Neuronal stem cell (in vitro differentiated cells): ENCODE data around the gene PREB.

Experiments
- DNase-seq: peaks from one replicate; pipeline ENCODE4 v3.0.0-alpha.2; 2013; ENCODE audit warnings: low spot score
- H2AFZ ChIP-seq: one replicate; pipeline ENCODE4 v1.6.1; 2013; ENCODE audit warnings: mild to moderate bottlenecking, low read length, inconsistent platforms
- H2AK5ac ChIP-seq: 2 replicates; pipeline ENCODE4 v1.6.1; 2013; ENCODE audit warnings: low read depth, mild to moderate bottlenecking, inconsistent platforms, low read length, moderate library complexity, mixed read lengths
- H2BK120ac ChIP-seq: 2 replicates; pipeline ENCODE4 v1.6.1; 2013; ENCODE audit warnings: low read depth, mild to moderate bottlenecking, inconsistent platforms, low read length, moderate library complexity, mixed read lengths
- H2BK12ac ChIP-seq: one replicate; pipeline ENCODE4 v1.6.1; 2013; ENCODE audit warnings: low read length, inconsistent platforms
- H2BK15ac ChIP-seq: 2 replicates; pipeline ENCODE4 v1.6.1; 2013; ENCODE audit warnings: mild to moderate bottlenecking, low read length, inconsistent platforms, mixed read lengths
- H2BK5ac ChIP-seq: one replicate; pipeline ENCODE4 v1.6.1; 2013; ENCODE audit warnings: inconsistent platforms, mild to moderate bottlenecking, low read length, moderate library complexity
- H3K14ac ChIP-seq: one replicate; pipeline ENCODE4 v1.6.1; 2013; ENCODE audit warnings: low read length, inconsistent platforms
- H3K18ac ChIP-seq: 2 replicates; pipeline ENCODE4 v1.6.1; 2013; ENCODE audit warnings: low read length, inconsistent platforms
- H3K23ac ChIP-seq: 2 replicates; pipeline ENCODE4 v1.6.1; 2013; ENCODE audit warnings: low read depth, mild to moderate bottlenecking, mixed read lengths, low read length, inconsistent platforms; ENCODE audit not compliant: poor library complexity
- H3K27ac ChIP-seq: replicated peaks from 3 replicates; pipeline ENCODE4 v1.5.1; 2013; ENCODE audit warnings: low read length, inconsistent platforms
- H3K27me3 ChIP-seq, 3 experiments: 2 replicates each; pipeline ENCODE4 v1.6.1; 2013; ENCODE audit warnings: low read length in 3 of 3, mild to moderate bottlenecking in 2 of 3, inconsistent platforms in 1 of 3, low read depth in 1 of 3, mixed read lengths in 1 of 3, moderate library complexity in 1 of 3; ENCODE audit not compliant: control insufficient read depth in 3 of 3, insufficient read depth in 3 of 3
- H3K36me3 ChIP-seq, 2 donors: replicated peaks in 1 of 2; 2 replicates each; pipeline ENCODE4 v1.6.1; 2013; ENCODE audit warnings: low read length in 2 of 2; ENCODE audit not compliant: control insufficient read depth in 2 of 2, insufficient read depth in 2 of 2
- H3K4ac ChIP-seq: 2 replicates; pipeline ENCODE4 v1.6.1; 2013; ENCODE audit warnings: inconsistent platforms, mild to moderate bottlenecking, low read length, moderate library complexity
- H3K4me1 ChIP-seq, 2 donors: 1 replicate in 1 of 2; 2 replicates in 1 of 2; pipeline ENCODE4 v1.6.1; 2013; ENCODE audit warnings: low read length in 2 of 2, low read depth in 1 of 2; ENCODE audit not compliant: control insufficient read depth in 2 of 2, insufficient read depth in 1 of 2
- H3K4me2 ChIP-seq: one replicate; pipeline ENCODE4 v1.6.1; 2013; ENCODE audit warnings: mild to moderate bottlenecking, low read length, inconsistent platforms; ENCODE audit not compliant: insufficient read depth, poor library complexity, severe bottlenecking
- H3K4me3 ChIP-seq, 2 donors: 2 replicates each; pipeline ENCODE4 v1.5.1; 2013; ENCODE audit warnings: low read length in 2 of 2, mild to moderate bottlenecking in 2 of 2, inconsistent platforms in 1 of 2, moderate library complexity in 1 of 2
- H3K79me1 ChIP-seq: one replicate; pipeline ENCODE4 v1.6.1; 2013; ENCODE audit warnings: low read depth, mild to moderate bottlenecking, inconsistent platforms, low read length, moderate library complexity
- H3K9ac ChIP-seq: one replicate; pipeline ENCODE4 v1.6.1; 2013; ENCODE audit warnings: mild to moderate bottlenecking, low read depth, low read length, inconsistent platforms; ENCODE audit not compliant: poor library complexity
- H3K9me3 ChIP-seq, 2 donors: replicated peaks in 1 of 2; 2 replicates each; pipeline versions ENCODE3 to v1.6.1; 2013; ENCODE audit warnings: low read length in 2 of 2, mild to moderate bottlenecking in 2 of 2, inconsistent platforms in 1 of 2, low read depth in 1 of 2, mixed read lengths in 1 of 2, moderate library complexity in 1 of 2; ENCODE audit not compliant: control insufficient read depth in 2 of 2, insufficient read depth in 1 of 2
- H4K8ac ChIP-seq: one replicate; pipeline ENCODE4 v1.6.1; 2013; ENCODE audit warnings: low read depth, mild to moderate bottlenecking, inconsistent platforms, low read length, moderate library complexity
- H4K91ac ChIP-seq: one replicate; pipeline ENCODE4 v1.6.1; 2013; ENCODE audit warnings: low read length, low read depth, mild to moderate bottlenecking, inconsistent platforms; ENCODE audit not compliant: poor library complexity
- WGBS, 2 donors: extraction: QIAGEN DNeasy Blood & Tissue Kit; methylation state at CpG; one replicate each; pipeline ENCODE4 v1.1.7; 2013; ENCODE audit warnings: missing lambda C conversion rate in 2 of 2, mixed read lengths in 1 of 2; ENCODE audit not compliant: insufficient read length in 2 of 2, insufficient replicate concordance in 1 of 2; ENCODE audit errors: extremely low coverage in 2 of 2; 5-methylcytosine and 5-hydroxymethylcytosine counted together

PREB gene

DNA sequence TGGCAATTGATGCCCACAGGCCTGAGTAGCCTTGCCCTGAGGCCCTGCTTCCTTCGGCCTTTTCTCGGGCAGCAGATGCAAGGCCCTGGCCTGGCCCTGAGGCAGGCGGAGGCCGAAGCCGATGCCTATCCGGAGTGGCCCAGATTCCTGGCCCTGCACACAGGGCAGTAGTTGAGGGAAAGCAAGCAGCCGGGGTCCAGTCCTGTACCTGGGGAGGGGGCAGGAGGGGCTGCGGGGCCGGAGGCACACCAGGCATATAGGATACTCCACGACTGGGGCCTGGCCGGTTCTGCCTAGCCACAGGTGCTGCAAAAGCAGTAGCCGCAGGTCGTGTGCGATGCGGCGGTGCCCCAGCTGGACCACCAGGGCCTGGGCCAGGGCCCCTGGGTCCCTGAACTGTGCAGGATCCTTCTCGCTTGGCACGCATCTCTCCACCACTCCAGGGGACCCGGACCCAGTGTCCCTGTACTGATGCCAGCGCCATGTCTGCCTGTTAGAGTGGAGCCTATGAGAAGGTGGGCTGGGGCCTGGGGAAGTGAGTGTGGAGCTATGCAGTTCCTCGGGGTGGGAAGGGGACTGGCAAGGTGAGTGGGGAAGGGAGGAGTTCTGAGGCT, 3.0 kb upstream of the PREB start:
- Histone ChIP-seq H3K79me1 (peaks cover 6% of the 10 kb centered on the region), H3K18ac (peak overlapping the region; percentile 27), H3K4me3 (no peak overlapping the region), H3K27ac (no peak overlapping the region), H3K36me3 (peaks cover 5 to 8% of the 10 kb centered on the region in 2 donors), H3K9ac (no peak overlapping the region), H3K4me1 (peaks cover 5 to 8% of the 10 kb centered on the region in 2 donors), H2AFZ (peak overlapping the region; percentile 29), H3K27me3 (peaks cover 0 to 25% (median 0%) of the 10 kb centered on the region in 3 experiments), H2BK120ac (no peak overlapping the region), H4K91ac (no peak overlapping the region), H2BK12ac (no peak overlapping the region), H2BK15ac (peak overlapping the region; percentile 71), H2BK5ac (no peak overlapping the region), H3K14ac (no peak overlapping the region), H3K4ac (no peak overlapping the region), H2AK5ac (peak overlapping the region; percentile 60), H4K8ac (no peak overlapping the region), H3K23ac (peak overlapping the region; percentile 40), H3K4me2 (no peak overlapping the region), H3K9me3 (no peaks in the 10 kb centered on the region)
- WGBS, 2 donors: no CpG with 5 or more reads among the region's 21 CpGs
- no peak for DNase-seq

DNA sequence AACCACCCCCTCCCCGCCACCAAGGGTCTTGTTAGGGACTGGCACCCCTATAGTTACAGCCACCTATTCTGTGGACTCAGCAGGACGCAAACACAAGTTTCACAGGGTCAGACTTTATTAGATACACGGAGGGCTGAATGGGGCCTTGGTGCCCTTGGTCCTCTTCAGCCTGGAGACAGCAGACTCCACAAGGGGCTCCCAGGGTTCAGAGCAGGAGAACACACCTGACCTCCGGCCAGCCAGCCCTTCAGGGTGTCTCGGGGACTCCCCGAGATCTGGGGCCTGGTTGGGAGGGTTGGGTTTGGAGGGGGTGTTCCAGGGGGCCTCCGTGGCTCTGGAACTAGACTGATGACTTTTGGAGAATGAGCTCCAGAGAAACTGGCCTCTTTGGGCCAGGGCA, 2.3 kb upstream of the PREB start:
- no peak overlapping the region for H2AFZ ChIP-seq
- no peak overlapping the region for H3K27ac ChIP-seq
- no peak overlapping the region for H3K14ac ChIP-seq
- H3K27me3 ChIP-seq: peaks cover 0 to 25% (median 0%) of the 10 kb centered on the region in 3 experiments
- no CpG with 5 or more reads among the region's 7 CpGs for WGBS, 2 donors
- H2BK5ac ChIP-seq: no peak overlapping the region
- no peak overlapping the region for H3K18ac ChIP-seq
- H2BK15ac ChIP-seq: no peak overlapping the region
- H2AK5ac ChIP-seq: peak overlapping the region; percentile 5
- no peak overlapping the region for H3K23ac ChIP-seq
- H3K36me3 ChIP-seq: peaks cover 8 to 15% of the 10 kb centered on the region in 2 donors
- H3K79me1 ChIP-seq: peaks cover 6% of the 10 kb centered on the region
- H3K9me3 ChIP-seq: no peaks in the 10 kb centered on the region
- H2BK12ac ChIP-seq: no peak overlapping the region
- no peak for DNase-seq
- no peak overlapping the region for H4K91ac ChIP-seq
- no peak overlapping the region for H3K9ac ChIP-seq
- H3K4me3 ChIP-seq: no peak overlapping the region
- H3K4ac ChIP-seq: no peak overlapping the region
- H3K4me2 ChIP-seq: no peak overlapping the region
- H4K8ac ChIP-seq: no peak overlapping the region
- H2BK120ac ChIP-seq: no peak overlapping the region
- peaks cover 5 to 8% of the 10 kb centered on the region in 2 donors for H3K4me1 ChIP-seq

DNA sequence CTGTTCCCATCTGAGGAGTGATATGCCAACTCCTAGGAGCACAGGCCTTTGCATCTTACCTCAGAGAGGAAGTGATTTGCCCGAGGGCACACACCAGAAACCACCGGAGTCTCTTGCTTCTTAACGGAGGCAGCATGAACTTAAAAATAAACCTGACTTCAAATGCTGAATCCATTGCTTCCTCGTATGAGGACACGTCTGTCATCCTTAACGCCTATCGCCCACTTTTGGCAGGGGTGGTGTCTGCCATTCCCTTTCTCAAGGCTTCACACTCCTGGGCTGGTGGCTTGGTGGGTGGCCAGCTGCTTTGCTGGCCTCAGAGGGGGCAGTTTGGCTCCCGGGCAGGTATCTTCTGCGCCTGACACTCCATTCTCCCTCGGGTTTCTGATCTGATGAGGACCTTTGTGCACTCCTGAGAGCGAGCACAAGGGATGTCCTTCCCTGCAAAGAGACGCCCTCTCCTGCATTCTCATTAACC, 1.1 kb upstream of the PREB start:
- Histone ChIP-seq H3K23ac (no peak overlapping the region), H2BK12ac (no peak overlapping the region), H4K8ac (no peak overlapping the region), H2BK15ac (no peak overlapping the region), H3K9ac (no peak overlapping the region), H3K27me3 (peaks cover 0 to 25% (median 0%) of the 10 kb centered on the region in 3 experiments), H3K36me3 (peaks cover 21 to 28% of the 10 kb centered on the region in 2 donors), H4K91ac (no peak overlapping the region), H3K4me2 (no peak overlapping the region), H3K4me1 (peaks cover 5 to 8% of the 10 kb centered on the region in 2 donors), H2AFZ (peak overlapping the region; percentile 98), H2BK120ac (no peak overlapping the region), H3K4me3 (no peak overlapping the region), H3K4ac (no peak overlapping the region), H2BK5ac (no peak overlapping the region), H3K18ac (no peak overlapping the region), H3K79me1 (peaks cover 9% of the 10 kb centered on the region), H3K9me3 (no peaks in the 10 kb centered on the region), H2AK5ac (no peak overlapping the region), H3K14ac (no peak overlapping the region), H3K27ac (no peak overlapping the region)
- DNase-seq: no peak
- WGBS, 2 donors: no CpG with 5 or more reads among the region's 12 CpGs

DNA sequence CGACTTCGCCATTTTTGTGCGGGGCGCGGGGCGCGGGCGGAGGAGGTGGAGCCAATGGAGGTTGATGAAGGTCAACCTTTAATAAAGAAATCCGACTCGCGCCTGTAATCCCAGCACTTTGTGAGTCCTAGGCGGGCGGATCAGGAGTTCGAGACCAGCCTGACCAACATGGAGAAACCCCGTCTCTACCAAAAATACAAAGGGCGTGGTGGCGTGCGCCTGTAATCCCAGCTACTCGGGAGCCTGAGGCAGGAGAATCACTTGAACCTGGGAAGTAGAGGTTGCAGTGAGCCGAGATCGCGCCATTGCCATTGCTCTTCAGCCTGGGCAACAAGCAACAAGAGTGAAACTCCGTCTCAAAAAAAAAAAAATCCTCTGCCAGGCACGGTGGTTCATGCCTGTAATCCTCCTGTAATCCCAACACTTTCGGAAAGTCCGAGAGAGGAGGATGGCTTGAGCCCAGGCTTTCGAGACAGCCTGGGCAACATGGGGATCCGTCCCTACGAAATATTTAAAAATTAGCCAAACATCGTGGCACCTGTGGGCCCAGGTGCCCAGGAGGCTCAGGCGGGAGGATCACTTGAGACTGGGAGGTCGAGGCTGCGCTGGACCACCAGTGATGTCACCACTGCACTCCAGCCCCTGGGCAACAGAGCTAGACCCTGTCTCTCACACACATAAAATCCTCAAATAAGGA, 493 bp upstream of the PREB start:
- Histone ChIP-seq H2BK12ac (peak overlapping the region; percentile 73), H3K18ac (peak overlapping the region; percentile 75)
- no CpG with 5 or more reads among the region's 33 CpGs for WGBS, 2 donors

More for the DNA sequence above, 493 bp upstream of the PREB start:
- DNase-seq: no peak
- peaks cover 0 to 25% (median 0%) of the 10 kb centered on the region in 3 experiments for H3K27me3 ChIP-seq
- no peak overlapping the region for H2BK5ac ChIP-seq
- peak overlapping the region; percentile 70 for H4K8ac ChIP-seq
- H3K4ac ChIP-seq: peak overlapping the region; percentile 26
- no peak overlapping the region for H2BK120ac ChIP-seq
- H3K36me3 ChIP-seq: peaks cover 24 to 33% of the 10 kb centered on the region in 2 donors
- peak overlapping the region; percentile 95 for H2AK5ac ChIP-seq
- peak overlapping the region; percentile 98 for H2AFZ ChIP-seq
- peaks cover 5 to 8% of the 10 kb centered on the region in 2 donors for H3K4me1 ChIP-seq
- no peak overlapping the region for H3K14ac ChIP-seq
- peak overlapping the region in 1 of 2 donors; percentile 30 for H3K4me3 ChIP-seq
- peak overlapping the region; percentile 31 for H3K4me2 ChIP-seq
- H3K9me3 ChIP-seq: no peaks in the 10 kb centered on the region
- H3K27ac ChIP-seq: no peak overlapping the region
- peak overlapping the region; percentile 75 for H4K91ac ChIP-seq
- peak overlapping the region; percentile 92 for H3K23ac ChIP-seq
- peak overlapping the region; percentile 6 for H2BK15ac ChIP-seq
- H3K79me1 ChIP-seq: peaks cover 9% of the 10 kb centered on the region
- H3K9ac ChIP-seq: no peak overlapping the region
